Activated CD4-positive, alpha-beta T cell treated with anti-CD3 and anti-CD28 coated beads, Interleukin-2, amount 10 ng/mL, durations not matched to agents 24 days and 14 days (primary cell): ENCODE results near the gene EVI5L. TPM values are rescaled to one million over a fixed set of nuclear protein-coding genes. Genes with fewer than 3 reads are reported as not detected.

Experiments used
- DNase-seq: peaks from one replicate; pipeline ENCODE4 v3.0.0; 2022
- H3K27ac Mint-ChIP-seq: one replicate; pipeline ENCODE4 v1.8.0; 2022; ENCODE audit warnings: mild to moderate bottlenecking, mixed read lengths
- H3K27me3 Mint-ChIP-seq: one replicate; pipeline ENCODE4 v1.8.0; 2022; ENCODE audit warnings: mixed read lengths
- H3K36me3 Mint-ChIP-seq: one replicate; pipeline ENCODE4 v1.8.0; 2022; ENCODE audit warnings: low read depth, mild to moderate bottlenecking, mixed read lengths
- H3K4me1 Mint-ChIP-seq: one replicate; pipeline ENCODE4 v1.8.0; 2021; ENCODE audit warnings: mixed read lengths
- H3K4me3 Mint-ChIP-seq: one replicate; pipeline ENCODE4 v1.8.0; 2022; ENCODE audit warnings: mild to moderate bottlenecking, moderate library complexity, mixed read lengths
- H3K9me3 Mint-ChIP-seq: one replicate; pipeline ENCODE4 v1.8.0; 2021; ENCODE audit warnings: mixed read lengths
- intact Hi-C: fragments of 100-400 bp; cut with micrococcal nuclease; formaldehyde crosslinking; loops from one replicate; pipeline ENCODE4 v1.15.1; 2023
- total RNA-seq: library from RNA; stranded (reverse); gene quantifications from 2 replicates; pipeline ENCODE4 v1.2.3, GENCODE V29; 2022

The EVI5L gene
- total RNA-seq, 1 donor from 2014 or later, result 4.3 TPM

- no peak for DNase-seq
- Mint-ChIP-seq H3K27ac (no peak overlapping the region), H3K9me3 (no peaks in the 10 kb centered on the region), H3K27me3 (peaks cover 21% of the 10 kb centered on the region), H3K4me3 (no peak overlapping the region), H3K4me1 (peaks cover 10% of the 10 kb centered on the region), H3K36me3 (peaks cover 26% of the 10 kb centered on the region)
- intact Hi-C loops, result no loop called here
Observed at GRCh38 chr19:7913652-7914051, 83.6 kb downstream of the EVI5L start.

GRCh38 chr19:7914099-7914498 lies 84.1 kb downstream of the EVI5L start:
- no peak overlapping the region for H3K27ac Mint-ChIP-seq
- H3K27me3 Mint-ChIP-seq, result peaks cover 21% of the 10 kb centered on the region
- DNase-seq, result no peak
- peaks cover 10% of the 10 kb centered on the region for H3K4me1 Mint-ChIP-seq
- H3K36me3 Mint-ChIP-seq, result peaks cover 26% of the 10 kb centered on the region
- intact Hi-C loops, result no loop called here
- H3K9me3 Mint-ChIP-seq, result no peaks in the 10 kb centered on the region
- H3K4me3 Mint-ChIP-seq, result no peak overlapping the region

Other genes with a start within 250 kb of the EVI5L start
- 0.09 and 0.69 TPM in 2 replicates for gene CAMSAP3, start 234.4 kb upstream of the EVI5L start, total RNA-seq
- 51.0 and 51.6 TPM in 2 replicates for gene XAB2, start 200.7 kb upstream of the EVI5L start, total RNA-seq
- 99.2 and 110 TPM in 2 replicates for gene PET100, start 200.4 kb upstream of the EVI5L start, total RNA-seq
- gene PCP2, start 196.5 kb upstream of the EVI5L start, total RNA-seq, result 1.3 and 1.5 TPM in 2 replicates
- gene STXBP2, start 193.1 kb upstream of the EVI5L start, total RNA-seq, result 83.4 and 84.3 TPM in 2 replicates
- not detected in 2 replicates for gene RETN, start 161.2 kb upstream of the EVI5L start, total RNA-seq
- not detected in 2 replicates for gene MCEMP1, start 153.1 kb upstream of the EVI5L start, total RNA-seq
- 82.9 and 84.1 TPM in 2 replicates for gene TRAPPC5, start 149.4 kb upstream of the EVI5L start, total RNA-seq
- gene FCER2, start 128.1 kb upstream of the EVI5L start, total RNA-seq, result not detected in 2 replicates
- gene CLEC4G, start 98.1 kb upstream of the EVI5L start, total RNA-seq, result not detected in 2 replicates
- gene CD209, start 82.7 kb upstream of the EVI5L start, total RNA-seq, result not detected in 2 replicates
- not detected in 2 replicates for gene CLEC4M, start 67.0 kb upstream of the EVI5L start, total RNA-seq
- 0.21 TPM in 2 replicates for gene PRR36, start 44.2 kb downstream of the EVI5L start, total RNA-seq
- gene LRRC8E, start 58.3 kb downstream of the EVI5L start, total RNA-seq, result not detected in 2 replicates
- gene MAP2K7, start 73.7 kb downstream of the EVI5L start, total RNA-seq, result 46.7 and 47.6 TPM in 2 replicates
- 5.3 and 8.5 TPM in 2 replicates for gene TGFBR3L, start 84.6 kb downstream of the EVI5L start, total RNA-seq
- gene SNAPC2, start 90.1 kb downstream of the EVI5L start, total RNA-seq, result 21.8 and 23.2 TPM in 2 replicates
- 1.8 and 2.0 TPM in 2 replicates for gene CTXN1, start 95.9 kb downstream of the EVI5L start, total RNA-seq
- 110 and 111 TPM in 2 replicates for gene TIMM44, start 113.4 kb downstream of the EVI5L start, total RNA-seq
- 191 and 193 TPM in 2 replicates for gene ELAVL1, start 175.4 kb downstream of the EVI5L start, total RNA-seq
- not detected in 2 replicates for gene CCL25, start 222.5 kb downstream of the EVI5L start, total RNA-seq